A673 (cell line): ENCODE results near the gene SEC16B. TPM values are rescaled to one million over a fixed set of nuclear protein-coding genes. Genes with fewer than 3 reads are reported as not detected.

Experiments
- BruUV-seq: library from RNA; stranded (reverse); fragments of 400-500 nt; replicated peaks from 2 replicates; lab custom pipeline; 2021; lab: Mats Ljungman, UMichigan
- CTCF ChIA-PET: fragments of 300-600 bp; sonication (Branson Sonifier 250); formaldehyde crosslinking; loops from one replicate; lab custom pipeline; 2022; ENCODE audit warnings: antibody characterized with exemption; lab: Charles Lee
- POLR2A ChIA-PET: fragments of 300-600 bp; sonication (Branson Sonifier 250); formaldehyde crosslinking; loops from one replicate; lab custom pipeline; 2022; ENCODE audit warnings: antibody characterized with exemption; ENCODE audit not compliant: low non-redundant PET; lab: Charles Lee
- DNase-seq: peaks from one replicate; pipeline ENCODE4 v3.0.0-alpha.2; 2015; ENCODE audit warnings: low spot score
- H3K27ac ChIP-seq: fragments of 200-600 bp; sonication (generic); 2 replicates; pipeline ENCODE4 v1.5.1; 2016; ENCODE audit warnings: mixed run types, low read depth, mild to moderate bottlenecking, mixed read lengths, antibody characterized with exemption, low read length; ENCODE audit not compliant: poor library complexity, severe bottlenecking
- H3K27me3 ChIP-seq: fragments of 200-600 bp; sonication (generic); replicated peaks from 2 replicates; pipeline ENCODE4 v1.6.1; 2017; ENCODE audit warnings: mixed run types, low read depth, mild to moderate bottlenecking, mixed read lengths, antibody characterized with exemption, low read length; ENCODE audit not compliant: insufficient read depth, poor library complexity
- H3K36me3 ChIP-seq: fragments of 200-600 bp; sonication (generic); 2 replicates; pipeline ENCODE4 v1.6.1; 2016; ENCODE audit warnings: mixed run types, mild to moderate bottlenecking, mixed read lengths, antibody characterized with exemption, low read length; ENCODE audit not compliant: insufficient read depth, poor library complexity, severe bottlenecking
- H3K4me1 ChIP-seq: fragments of 200-600 bp; sonication (generic); 2 replicates; pipeline ENCODE4 v1.6.1; 2017; ENCODE audit warnings: mixed run types, mild to moderate bottlenecking, mixed read lengths, antibody characterized with exemption, low read length; ENCODE audit not compliant: insufficient read depth, poor library complexity, severe bottlenecking
- H3K4me3 ChIP-seq: fragments of 200-600 bp; sonication (generic); 2 replicates; pipeline ENCODE4 v1.5.1; 2016; ENCODE audit warnings: low read depth, mixed run types, mild to moderate bottlenecking, mixed read lengths, low read length; ENCODE audit not compliant: poor library complexity, severe bottlenecking
- H3K9me3 ChIP-seq: fragments of 200-600 bp; sonication (generic); 2 replicates; pipeline ENCODE4 v1.6.1; 2016; ENCODE audit warnings: mixed run types, low read depth, mild to moderate bottlenecking, mixed read lengths, antibody characterized with exemption, low read length; ENCODE audit not compliant: poor library complexity, severe bottlenecking
- CTCF ChIP-seq: fragments of 300-800, 200-600 bp; sonication (generic); conservative IDR thresholded peaks from 2 replicates; pipeline ENCODE4 v1.5.1; 2017; ENCODE audit warnings: low read depth, mild to moderate bottlenecking, antibody characterized with exemption, low read length, moderate library complexity, mixed read lengths
- EZH2 ChIP-seq: fragments of 200-600 bp; sonication (generic); IDR thresholded peaks from 2 replicates; pipeline ENCODE4 v1.6.1; 2017; ENCODE audit warnings: borderline replicate concordance, low read depth, mild to moderate bottlenecking, mixed read lengths, antibody characterized with exemption, low read length; ENCODE audit not compliant: poor library complexity, severe bottlenecking
- intact Hi-C: fragments of 100-400 bp; cut with micrococcal nuclease; formaldehyde crosslinking; loops from one replicate; pipeline ENCODE4 v1.10.0; 2022; ENCODE audit not compliant: unreplicated experiment
- total RNA-seq: library from RNA; stranded (reverse); gene quantifications from 2 replicates; pipeline ENCODE4 v1.2.3, GENCODE V29; 2021

SEC16B gene
- total RNA-seq, 1 experiment from 2014 or later, result 1.3 TPM

GRCh38 chr1:177958092-177958491 lies 11.8 kb downstream of the SEC16B start:
- Histone ChIP-seq H3K4me3 (no peak overlapping the region), H3K9me3 (no peaks in the 10 kb centered on the region), H3K27ac (no peak overlapping the region), H3K36me3 (no peaks in the 10 kb centered on the region), H3K4me1 (no peaks in the 10 kb centered on the region), H3K27me3 (no peaks in the 10 kb centered on the region)
- no peak for TF ChIP-seq EZH2
- DNase-seq, result no peak
- intact Hi-C loops, result no loop called here
- BruUV-seq, result no TSS peak
- POLR2A ChIA-PET, result no interaction called here
- CTCF ChIA-PET, result interaction anchor here (1.0 kb wide), 1 partner anchor 353 kb away, joined by 3 read pairs; no protein-coding TSS in a partner anchor

GRCh38 chr1:177954076-177954475 lies 15.8 kb downstream of the SEC16B start:
- H3K4me1 ChIP-seq, result peaks cover 16% of the 10 kb centered on the region
- H3K36me3 ChIP-seq, result no peaks in the 10 kb centered on the region
- intact Hi-C loops, result no loop called here
- CTCF ChIA-PET, result no interaction called here
- no TSS peak for BruUV-seq
- no peak overlapping the region for H3K27ac ChIP-seq
- H3K4me3 ChIP-seq, result no peak overlapping the region
- TF ChIP-seq CTCF (no peak), EZH2 (no peak)
- POLR2A ChIA-PET, result interaction anchor here (0.7 kb wide), 1 partner anchor 96 kb away, joined by 6 read pairs; no protein-coding TSS in a partner anchor
- H3K27me3 ChIP-seq, result no peaks in the 10 kb centered on the region
- no peak for DNase-seq
- H3K9me3 ChIP-seq, result no peaks in the 10 kb centered on the region

- ChIA-PET CTCF (no interaction called here), POLR2A (interaction anchor here (0.7 kb wide), 1 partner anchor 96 kb away, joined by 6 read pairs; no protein-coding TSS in a partner anchor)
- Histone ChIP-seq H3K36me3 (no peaks in the 10 kb centered on the region), H3K27ac (no peak overlapping the region), H3K27me3 (no peaks in the 10 kb centered on the region), H3K9me3 (no peaks in the 10 kb centered on the region), H3K4me3 (no peak overlapping the region), H3K4me1 (peaks cover 21% of the 10 kb centered on the region)
- no peak for DNase-seq
- intact Hi-C loops, result no loop called here
- no peak for TF ChIP-seq EZH2
- no peak for TF ChIP-seq CTCF
- BruUV-seq, result no TSS peak
Observed at GRCh38 chr1:177953549-177953948, 16.3 kb downstream of the SEC16B start.

- H3K4me3 ChIP-seq, result no peak overlapping the region
- H3K4me1 ChIP-seq, result peaks cover 28% of the 10 kb centered on the region
- H3K27ac ChIP-seq, result no peak overlapping the region
- no peaks in the 10 kb centered on the region for H3K27me3 ChIP-seq
- TF ChIP-seq EZH2, result no peak
- TF ChIP-seq CTCF, result no peak
- CTCF ChIA-PET, result no interaction called here
- intact Hi-C loops, result no loop called here
- no peaks in the 10 kb centered on the region for H3K9me3 ChIP-seq
- POLR2A ChIA-PET, result no interaction called here
- H3K36me3 ChIP-seq, result no peaks in the 10 kb centered on the region
- BruUV-seq, result no TSS peak
- no peak for DNase-seq
Observed at GRCh38 chr1:177952691-177953090, 17.2 kb downstream of the SEC16B start.
